HepG2 (cell line): Measurements from ENCODE around the gene BAIAP2L2. TPM values are rescaled to one million over a fixed set of nuclear protein-coding genes. Genes with fewer than 3 reads are reported as not detected.

Source experiments
- ATAC-seq: fragments of 200-7000 bp; cut with Tn5 transposase; 3 replicates; pipeline ENCODE4 v1.9.1; 2020; ENCODE audit warnings: mild to moderate bottlenecking, moderate library complexity
- BruUV-seq: library from RNA; stranded (reverse); fragments of 400-500 nt; replicated peaks from 2 replicates; lab custom pipeline; 2021; lab: Mats Ljungman, UMichigan
- CTCF ChIA-PET: fragments of 300-600 bp; formaldehyde crosslinking; extraction: SDS; loops from one replicate; lab custom pipeline; 2021; ENCODE audit warnings: low total read pairs, inconsistent platforms, low intra/inter-chr PET ratio; lab: Yijun Ruan, JAX
- POLR2A ChIA-PET: fragments of 350-600 bp; sonication (Branson Sonifier 250); formaldehyde crosslinking; loops from one replicate; lab custom pipeline; 2020; ENCODE audit warnings: antibody characterized with exemption, inconsistent platforms; lab: Yijun Ruan, JAX
- DNase-seq: peaks from one replicate; pipeline ENCODE4 v3.0.0-alpha.2; 2015; ENCODE audit warnings: low spot score
- FAIRE-seq: peaks from 3 replicates; lab custom pipeline; 2011; peaks lifted over from hg19 to GRCh38; lab: Jason Lieb, UNC
- H2AFZ ChIP-seq: one replicate; pipeline ENCODE4 v1.6.1; 2011; ENCODE audit warnings: low read length, inconsistent platforms
- H3K27ac ChIP-seq: fragments of 300-600 bp; 3 replicates; pipeline ENCODE4 v1.8.0; 2011; ENCODE audit warnings: mixed run types, mild to moderate bottlenecking, mixed read lengths, low read length, inconsistent platforms; ENCODE audit not compliant: insufficient read depth; ENCODE audit errors: extremely low read length
- H3K27me3 ChIP-seq, 2 experiments: fragments of 200-600 bp in 1 of 2; 2 replicates in 1 of 2; 3 replicates in 1 of 2; pipeline versions ENCODE4 v1.6.0 to v1.8.0; 2011; ENCODE audit warnings: low read length in 2 of 2, mild to moderate bottlenecking in 2 of 2, moderate library complexity in 2 of 2, inconsistent platforms in 1 of 2; ENCODE audit not compliant: insufficient read depth in 2 of 2, control insufficient read depth in 1 of 2
- H3K36me3 ChIP-seq, 2 experiments: fragments of 200-600 bp in 1 of 2; replicated peaks in 1 of 2; 2 replicates in 1 of 2; 3 replicates in 1 of 2; pipeline versions ENCODE4 v1.5.1 to v1.8.0; 2011; ENCODE audit warnings: low read length in 2 of 2, inconsistent platforms in 1 of 2; ENCODE audit not compliant: insufficient read depth in 2 of 2, control insufficient read depth in 1 of 2
- H3K4me1 ChIP-seq: 2 replicates; pipeline ENCODE4 v1.5.1; 2012; ENCODE audit warnings: low read length, inconsistent platforms; ENCODE audit not compliant: insufficient read depth
- H3K4me2 ChIP-seq: 2 replicates; pipeline ENCODE4 v1.6.0; 2011; ENCODE audit warnings: low read depth, low read length, inconsistent platforms
- H3K4me3 ChIP-seq, 3 experiments: fragments of 200-600 bp in 1 of 3; sonication (generic), shearing (Covaris generic) in 1 of 3; replicated peaks in 1 of 3; 2 replicates each; pipeline ENCODE4 v1.5.1; 2011 to 2016; ENCODE audit warnings: low read length in 3 of 3, inconsistent platforms in 2 of 3, low read depth in 2 of 3, mild to moderate bottlenecking in 2 of 3, control low read depth in 1 of 3, mixed read lengths in 1 of 3; ENCODE audit not compliant: insufficient read depth in 1 of 3
- H3K79me2 ChIP-seq: one replicate; pipeline ENCODE4 v1.6.1; 2011; ENCODE audit warnings: low read length, inconsistent platforms; ENCODE audit not compliant: insufficient read depth
- H3K9ac ChIP-seq: 2 replicates; pipeline ENCODE4 v1.6.0; 2011; ENCODE audit warnings: mild to moderate bottlenecking, low read depth, low read length, inconsistent platforms; ENCODE audit not compliant: insufficient read depth
- H3K9me3 ChIP-seq: 2 replicates; pipeline ENCODE4 v1.5.1; 2012; ENCODE audit warnings: mild to moderate bottlenecking, low read length
- H4K20me1 ChIP-seq: 2 replicates; pipeline ENCODE4 v1.6.0; 2011; ENCODE audit warnings: inconsistent platforms, mild to moderate bottlenecking, low read length, moderate library complexity; ENCODE audit not compliant: insufficient read depth
- ARHGAP35 ChIP-seq: sonication (generic); formaldehyde crosslinking; IDR thresholded peaks from 2 replicates; pipeline ENCODE4 v1.9.0; 2022; ENCODE audit warnings: mild to moderate bottlenecking, inconsistent platforms, moderate library complexity, missing genetic modification reagents, borderline replicate concordance
- GTF3A ChIP-seq: sonication (generic); formaldehyde crosslinking; conservative IDR thresholded peaks from 2 replicates; pipeline ENCODE4 v1.4.0; 2020; ENCODE audit warnings: mild to moderate bottlenecking, missing genetic modification reagents
- PTBP1 ChIP-seq: fragments of 200-400 bp; formaldehyde crosslinking; IDR thresholded peaks from 2 replicates; pipeline ENCODE4 v1.6.1; 2018; ENCODE audit warnings: low read length, low read depth; ENCODE audit not compliant: poor library complexity, severe bottlenecking
- RFXAP ChIP-seq: sonication (generic); formaldehyde crosslinking; IDR thresholded peaks from 2 replicates; pipeline ENCODE4 v1.4.0; 2020; ENCODE audit warnings: missing genetic modification reagents, borderline replicate concordance
- SPEN ChIP-seq: sonication (generic); formaldehyde crosslinking; IDR thresholded peaks from 2 replicates; pipeline ENCODE4 v1.5.1; 2020; ENCODE audit warnings: low read depth, mild to moderate bottlenecking, missing genetic modification reagents
- ZBTB7A ChIP-seq: sonication (generic); formaldehyde crosslinking; IDR thresholded peaks from 2 replicates; pipeline ENCODE4 v1.8.0; 2022; ENCODE audit warnings: mild to moderate bottlenecking, missing genetic modification reagents
- ZNF446 ChIP-seq: sonication (generic); formaldehyde crosslinking; IDR thresholded peaks from 2 replicates; pipeline ENCODE4 v1.5.0; 2020; ENCODE audit warnings: mild to moderate bottlenecking, missing genetic modification reagents
- ZNF557 ChIP-seq: sonication (generic); formaldehyde crosslinking; IDR thresholded peaks from 2 replicates; pipeline ENCODE4 v1.4.0; 2020; ENCODE audit warnings: missing genetic modification reagents
- ZNF572 ChIP-seq: sonication (generic); formaldehyde crosslinking; IDR thresholded peaks from 2 replicates; pipeline ENCODE4 v1.5.1; 2020; ENCODE audit warnings: mild to moderate bottlenecking, missing genetic modification reagents
- WGBS: methylation state at CpG from one replicate; pipeline ENCODE4 v1.1.6; 2017; ENCODE audit warnings: low lambda C conversion rate; 5-methylcytosine and 5-hydroxymethylcytosine counted together
- in situ Hi-C: cut with HindIII; loops from 2 replicates; pipeline ENCODE4 v1.10.0; 2017; ENCODE audit warnings: low pct_unique_long_range_greater_than_20kb; ENCODE audit not compliant: extremely low pct_ligation_motif_present
- intact Hi-C: fragments of 100-400 bp; cut with micrococcal nuclease; formaldehyde crosslinking; loops from one replicate; pipeline ENCODE4 v1.10.0; 2022; ENCODE audit not compliant: unreplicated experiment
- polyA plus RNA-seq, 8 experiments: library from polyadenylated mRNA; depleted of rRNA in 3 of 8; stranded (reverse) in 7 of 8; unstranded in 1 of 8; fragments of >200 nt; fragmentation: Illumina TruSeq in 4 of 8; extraction: Trizol in 4 of 8; gene quantifications; 2 replicates each; pipeline versions ENCODE4 v1.2.1 to v1.2.3, GENCODE V29; 2011 to 2016; ENCODE audit warnings: low read depth in 4 of 8, missing spikeins in 1 of 8, mixed read lengths in 1 of 8; ENCODE audit not compliant: insufficient read depth in 1 of 8
- total RNA-seq, 5 experiments: library from RNA; depleted of rRNA; stranded (reverse); fragments of >200 nt; fragmentation: Illumina TruSeq; extraction: Trizol; gene quantifications; 2 replicates each; pipeline ENCODE4 v1.2.3, GENCODE V29; 2016; ENCODE audit warnings: low read depth in 1 of 5
- TF ChIP-seq, protein P1 (sequence below): sonication (generic); formaldehyde crosslinking; IDR thresholded peaks from 2 replicates; pipeline ENCODE4 v1.5.1; 2020; ENCODE audit warnings: mild to moderate bottlenecking, missing genetic modification reagents, moderate library complexity
- TF ChIP-seq, protein P2 (sequence below): sonication (generic); formaldehyde crosslinking; IDR thresholded peaks from 2 replicates; pipeline ENCODE4 v1.5.0; 2020; ENCODE audit warnings: missing genetic modification reagents
- TF ChIP-seq, protein P3 (sequence below): sonication (generic); formaldehyde crosslinking; IDR thresholded peaks from 2 replicates; pipeline ENCODE4 v1.4.0; 2020; ENCODE audit warnings: mild to moderate bottlenecking, missing genetic modification reagents
- TF ChIP-seq, protein P4 (sequence below): sonication (generic); formaldehyde crosslinking; IDR thresholded peaks from 2 replicates; pipeline ENCODE4 v1.4.0; 2020; ENCODE audit warnings: mild to moderate bottlenecking, missing genetic modification reagents

The BAIAP2L2 gene
- total and polyA plus RNA-seq, 2 of the 13 experiments (the other 11 are each of a cell fraction or from before 2014, with no cell fraction given), result 4.4 to 7.5 TPM

DNA sequence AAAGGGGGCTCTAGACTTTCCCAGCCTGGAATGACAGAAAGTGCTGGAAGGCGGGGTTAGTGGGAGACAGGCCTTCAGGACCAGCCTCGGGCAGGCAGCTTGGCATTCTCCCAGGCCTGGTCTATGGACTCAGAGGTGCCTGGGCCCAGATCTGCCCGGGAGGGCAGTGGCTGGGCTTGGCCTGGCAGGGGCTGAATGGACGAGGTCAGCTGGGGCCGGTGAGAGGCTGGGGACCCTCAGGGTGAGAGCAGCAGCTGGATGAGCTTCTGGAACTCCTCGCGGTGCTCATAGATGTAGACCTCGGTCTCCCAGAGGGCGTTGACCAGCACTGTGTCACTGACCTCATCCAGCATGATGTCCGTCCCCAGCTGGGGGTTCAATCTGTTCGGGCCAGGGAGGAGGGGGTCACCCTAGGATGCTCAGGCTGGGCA is 1.5 kb upstream of the BAIAP2L2 start:
- Histone ChIP-seq H3K4me2 (peak overlapping the region; percentile 95), H3K79me2 (peaks cover 3% of the 10 kb centered on the region), H3K4me3 (peak overlapping the region; percentile 59 to 76 (median 68); a peak in 4 of 6 replicates), H3K9ac (peak overlapping the region; percentile 40; the same call in 1 of the 2 replicates), H3K27me3 (no peaks in the 10 kb centered on the region), H4K20me1 (no peaks in the 10 kb centered on the region; the same call in 1 of the 2 replicates), H2AFZ (peak overlapping the region; percentile 33), H3K27ac (no peak overlapping the region), H3K4me1 (peaks cover 70% of the 10 kb centered on the region), H3K9me3 (no peaks in the 10 kb centered on the region), H3K36me3 (peaks cover 0 to under 1% of the 10 kb centered on the region in 2 experiments; a peak in 1 of 5 replicates)
- in situ Hi-C loops (loop anchor here (10.0 kb wide), 1 partner anchor 93 kb away; the partner anchor contains the start of gene MAFF), intact Hi-C loops (loop anchor here (5.0 kb wide), 2 partner anchors 90 to 150 kb away; partner anchors contain the start of gene MAFF)
- DNase-seq (peak; percentile 39), ATAC-seq (no peak), FAIRE-seq (no peak)
- no TSS peak for BruUV-seq
- WGBS, result 0% methylated on average over 3 of the region's 11 CpGs
- POLR2A ChIA-PET, result interaction anchor here (1.2 to 6.1 kb wide), 12 partner anchors 9 to 206 kb away, joined by 3 to 60 read pairs (median 6); partner anchors contain the start of genes MAFF and PLA2G6
- CTCF ChIA-PET, result no interaction called here
- TF ChIP-seq ZNF557 (CRISPR knock-in tag), result no peak
- no peak for TF ChIP-seq GTF3A (CRISPR knock-in tag)
- TF ChIP-seq, protein P1, sequence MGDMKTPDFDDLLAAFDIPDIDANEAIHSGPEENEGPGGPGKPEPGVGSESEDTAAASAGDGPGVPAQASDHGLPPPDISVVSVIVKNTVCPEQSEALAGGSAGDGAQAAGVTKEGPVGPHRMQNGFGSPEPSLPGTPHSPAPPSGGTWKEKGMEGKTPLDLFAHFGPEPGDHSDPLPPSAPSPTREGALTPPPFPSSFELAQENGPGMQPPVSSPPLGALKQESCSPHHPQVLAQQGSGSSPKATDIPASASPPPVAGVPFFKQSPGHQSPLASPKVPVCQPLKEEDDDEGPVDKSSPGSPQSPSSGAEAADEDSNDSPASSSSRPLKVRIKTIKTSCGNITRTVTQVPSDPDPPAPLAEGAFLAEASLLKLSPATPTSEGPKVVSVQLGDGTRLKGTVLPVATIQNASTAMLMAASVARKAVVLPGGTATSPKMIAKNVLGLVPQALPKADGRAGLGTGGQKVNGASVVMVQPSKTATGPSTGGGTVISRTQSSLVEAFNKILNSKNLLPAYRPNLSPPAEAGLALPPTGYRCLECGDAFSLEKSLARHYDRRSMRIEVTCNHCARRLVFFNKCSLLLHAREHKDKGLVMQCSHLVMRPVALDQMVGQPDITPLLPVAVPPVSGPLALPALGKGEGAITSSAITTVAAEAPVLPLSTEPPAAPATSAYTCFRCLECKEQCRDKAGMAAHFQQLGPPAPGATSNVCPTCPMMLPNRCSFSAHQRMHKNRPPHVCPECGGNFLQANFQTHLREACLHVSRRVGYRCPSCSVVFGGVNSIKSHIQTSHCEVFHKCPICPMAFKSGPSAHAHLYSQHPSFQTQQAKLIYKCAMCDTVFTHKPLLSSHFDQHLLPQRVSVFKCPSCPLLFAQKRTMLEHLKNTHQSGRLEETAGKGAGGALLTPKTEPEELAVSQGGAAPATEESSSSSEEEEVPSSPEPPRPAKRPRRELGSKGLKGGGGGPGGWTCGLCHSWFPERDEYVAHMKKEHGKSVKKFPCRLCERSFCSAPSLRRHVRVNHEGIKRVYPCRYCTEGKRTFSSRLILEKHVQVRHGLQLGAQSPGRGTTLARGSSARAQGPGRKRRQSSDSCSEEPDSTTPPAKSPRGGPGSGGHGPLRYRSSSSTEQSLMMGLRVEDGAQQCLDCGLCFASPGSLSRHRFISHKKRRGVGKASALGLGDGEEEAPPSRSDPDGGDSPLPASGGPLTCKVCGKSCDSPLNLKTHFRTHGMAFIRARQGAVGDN, result peak; percentile 62
- TF ChIP-seq, protein P2, sequence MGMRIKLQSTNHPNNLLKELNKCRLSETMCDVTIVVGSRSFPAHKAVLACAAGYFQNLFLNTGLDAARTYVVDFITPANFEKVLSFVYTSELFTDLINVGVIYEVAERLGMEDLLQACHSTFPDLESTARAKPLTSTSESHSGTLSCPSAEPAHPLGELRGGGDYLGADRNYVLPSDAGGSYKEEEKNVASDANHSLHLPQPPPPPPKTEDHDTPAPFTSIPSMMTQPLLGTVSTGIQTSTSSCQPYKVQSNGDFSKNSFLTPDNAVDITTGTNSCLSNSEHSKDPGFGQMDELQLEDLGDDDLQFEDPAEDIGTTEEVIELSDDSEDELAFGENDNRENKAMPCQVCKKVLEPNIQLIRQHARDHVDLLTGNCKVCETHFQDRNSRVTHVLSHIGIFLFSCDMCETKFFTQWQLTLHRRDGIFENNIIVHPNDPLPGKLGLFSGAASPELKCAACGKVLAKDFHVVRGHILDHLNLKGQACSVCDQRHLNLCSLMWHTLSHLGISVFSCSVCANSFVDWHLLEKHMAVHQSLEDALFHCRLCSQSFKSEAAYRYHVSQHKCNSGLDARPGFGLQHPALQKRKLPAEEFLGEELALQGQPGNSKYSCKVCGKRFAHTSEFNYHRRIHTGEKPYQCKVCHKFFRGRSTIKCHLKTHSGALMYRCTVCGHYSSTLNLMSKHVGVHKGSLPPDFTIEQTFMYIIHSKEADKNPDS (CRISPR knock-in tag), result no peak
- TF ChIP-seq ARHGAP35 (CRISPR knock-in tag), result no peak
- TF ChIP-seq ZNF446, result no peak
- TF ChIP-seq RFXAP (CRISPR knock-in tag), result 0 out of 2 replicates have a peak, but pooled peaks have one; percentile 17
- TF ChIP-seq, protein P3, sequence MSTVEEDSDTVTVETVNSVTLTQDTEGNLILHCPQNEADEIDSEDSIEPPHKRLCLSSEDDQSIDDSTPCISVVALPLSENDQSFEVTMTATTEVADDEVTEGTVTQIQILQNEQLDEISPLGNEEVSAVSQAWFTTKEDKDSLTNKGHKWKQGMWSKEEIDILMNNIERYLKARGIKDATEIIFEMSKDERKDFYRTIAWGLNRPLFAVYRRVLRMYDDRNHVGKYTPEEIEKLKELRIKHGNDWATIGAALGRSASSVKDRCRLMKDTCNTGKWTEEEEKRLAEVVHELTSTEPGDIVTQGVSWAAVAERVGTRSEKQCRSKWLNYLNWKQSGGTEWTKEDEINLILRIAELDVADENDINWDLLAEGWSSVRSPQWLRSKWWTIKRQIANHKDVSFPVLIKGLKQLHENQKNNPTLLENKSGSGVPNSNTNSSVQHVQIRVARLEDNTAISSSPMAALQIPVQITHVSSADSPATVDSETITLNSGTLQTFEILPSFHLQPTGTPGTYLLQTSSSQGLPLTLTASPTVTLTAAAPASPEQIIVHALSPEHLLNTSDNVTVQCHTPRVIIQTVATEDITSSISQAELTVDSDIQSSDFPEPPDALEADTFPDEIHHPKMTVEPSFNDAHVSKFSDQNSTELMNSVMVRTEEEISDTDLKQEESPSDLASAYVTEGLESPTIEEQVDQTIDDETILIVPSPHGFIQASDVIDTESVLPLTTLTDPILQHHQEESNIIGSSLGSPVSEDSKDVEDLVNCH (CRISPR knock-in tag), result no peak
- TF ChIP-seq PTBP1, result no peak
- TF ChIP-seq, protein P4, sequence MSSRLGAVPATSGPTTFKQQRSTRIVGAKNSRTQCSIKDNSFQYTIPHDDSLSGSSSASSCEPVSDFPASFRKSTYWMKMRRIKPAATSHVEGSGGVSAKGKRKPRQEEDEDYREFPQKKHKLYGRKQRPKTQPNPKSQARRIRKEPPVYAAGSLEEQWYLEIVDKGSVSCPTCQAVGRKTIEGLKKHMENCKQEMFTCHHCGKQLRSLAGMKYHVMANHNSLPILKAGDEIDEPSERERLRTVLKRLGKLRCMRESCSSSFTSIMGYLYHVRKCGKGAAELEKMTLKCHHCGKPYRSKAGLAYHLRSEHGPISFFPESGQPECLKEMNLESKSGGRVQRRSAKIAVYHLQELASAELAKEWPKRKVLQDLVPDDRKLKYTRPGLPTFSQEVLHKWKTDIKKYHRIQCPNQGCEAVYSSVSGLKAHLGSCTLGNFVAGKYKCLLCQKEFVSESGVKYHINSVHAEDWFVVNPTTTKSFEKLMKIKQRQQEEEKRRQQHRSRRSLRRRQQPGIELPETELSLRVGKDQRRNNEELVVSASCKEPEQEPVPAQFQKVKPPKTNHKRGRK, result no peak
- no peak for TF ChIP-seq ZNF572 (CRISPR knock-in tag)
- TF ChIP-seq ZBTB7A (CRISPR knock-in tag), result peak; percentile 19; the same call in 1 of the 2 replicates
- TF ChIP-seq SPEN, result 0 out of 2 replicates have a peak, but pooled peaks have one; percentile 22
